CD4-positive, alpha-beta T cell (primary cell): Measurements from ENCODE around the gene OBP2B. TPM values are rescaled to one million over a fixed set of nuclear protein-coding genes. Genes with fewer than 3 reads are reported as not detected.
"Not testable (repeated sequence)": the region's sequence is repeated elsewhere in the genome, so short reads cannot be mapped to it uniquely, and the experiment has no call there.

Experiments used
- ATAC-seq: fragments of 200-7000 bp; cut with Tn5 transposase; one replicate; pipeline ENCODE4 v1.10.0; 2022; ENCODE audit warnings: mild to moderate bottlenecking; ENCODE audit not compliant: poor library complexity
- CTCF ChIA-PET: fragments of 350-600 bp; sonication (Branson Sonifier 250); formaldehyde crosslinking; loops from one replicate; lab custom pipeline; 2021; ENCODE audit warnings: antibody characterized with exemption, inconsistent platforms; lab: Charles Lee
- POLR2A ChIA-PET: fragments of 350-600 bp; sonication (Branson Sonifier 250); formaldehyde crosslinking; loops from one replicate; lab custom pipeline; 2021; ENCODE audit warnings: antibody characterized with exemption, inconsistent platforms; lab: Charles Lee
- DNase-seq, 14 experiments: peaks; one replicate each; pipeline ENCODE4 v3.0.0-alpha.2; 2013 to 2020; ENCODE audit warnings: mixed read lengths in 2 of 14
- H3K27ac ChIP-seq, 2 donors: one replicate each; pipeline versions ENCODE4 v1.5.1 to v1.7.0; 2013; ENCODE audit warnings: low read length in 2 of 2, low read depth in 1 of 2, mild to moderate bottlenecking in 1 of 2
- H3K27me3 ChIP-seq, 2 experiments: 1 replicate in 1 of 2; 2 replicates in 1 of 2; pipeline versions ENCODE4 v1.6.1 to v1.7.0; 2013; ENCODE audit warnings: low read length in 2 of 2, control low read depth in 1 of 2, mild to moderate bottlenecking in 1 of 2, moderate library complexity in 1 of 2; ENCODE audit not compliant: insufficient read depth in 2 of 2, control insufficient read depth in 1 of 2
- H3K36me3 ChIP-seq: one replicate; pipeline ENCODE4 v1.6.1; 2013; ENCODE audit warnings: low read length, control low read depth; ENCODE audit not compliant: insufficient read depth
- H3K4me1 ChIP-seq: one replicate; pipeline ENCODE4 v1.6.1; 2013; ENCODE audit warnings: low read length, control low read depth; ENCODE audit not compliant: insufficient read depth
- H3K4me3 ChIP-seq: one replicate; pipeline ENCODE4 v1.5.1; 2013; ENCODE audit warnings: mild to moderate bottlenecking, low read length, moderate library complexity
- H3K9me3 ChIP-seq, 2 experiments: 1 replicate in 1 of 2; 2 replicates in 1 of 2; pipeline versions ENCODE4 v1.6.1 to v1.7.0; 2013; ENCODE audit warnings: low read length in 2 of 2, mild to moderate bottlenecking in 2 of 2, control low read depth in 1 of 2, moderate library complexity in 1 of 2; ENCODE audit not compliant: control insufficient read depth in 1 of 2, insufficient read depth in 1 of 2
- H3K27ac Mint-ChIP-seq: one replicate; pipeline ENCODE4 v1.8.0; 2020; ENCODE audit warnings: mixed read lengths
- H3K27me3 Mint-ChIP-seq: one replicate; pipeline ENCODE4 v1.8.0; 2021; ENCODE audit warnings: mixed read lengths
- H3K36me3 Mint-ChIP-seq: one replicate; pipeline ENCODE4 v1.8.0; 2021; ENCODE audit warnings: low read depth, mixed read lengths
- H3K4me1 Mint-ChIP-seq: one replicate; pipeline ENCODE4 v1.8.0; 2021; ENCODE audit warnings: low read depth, mixed read lengths
- H3K4me3 Mint-ChIP-seq: one replicate; pipeline ENCODE4 v1.8.0; 2020; ENCODE audit warnings: mild to moderate bottlenecking, mixed read lengths
- H3K9me3 Mint-ChIP-seq: one replicate; pipeline ENCODE4 v1.8.0; 2020; ENCODE audit warnings: mixed read lengths
- CTCF ChIP-seq: fragments of 200-600 bp; IDR thresholded peaks from one replicate; pipeline ENCODE4 v1.8.0; 2022; ENCODE audit warnings: antibody characterized with exemption, mild to moderate bottlenecking
- intact Hi-C, 2 experiments: fragments of 100-400 bp; cut with DNase I in 1 of 2; cut with micrococcal nuclease in 1 of 2; formaldehyde crosslinking; loops; one replicate each; pipeline versions ENCODE4 v1.15.1 to v1.9.0; 2023 to 2025; cut with DNase I, micrococcal nuclease
- polyA plus RNA-seq, 2 donors: library from polyadenylated mRNA; unstranded; fragments of 120-200 nt; gene quantifications; one replicate each; pipeline ENCODE4 v1.2.1, GENCODE V29; 2013
- total RNA-seq, 174 experiments: library from RNA in 2 of 174; stranded (reverse) in 2 of 174; gene quantifications; one replicate each; pipeline ENCODE4 v1.2.3 and lab custom pipeline; 2021 to 2026

Gene OBP2B
- total RNA-seq, result not detected
- not detected for polyA plus RNA-seq (2013, experiment 1 of 2)
- polyA plus RNA-seq (2013, experiment 2 of 2), result not detected
- total RNA-seq (lab: John Stamatoyannopoulos, UW), result 0 to 0.20 (median 0) reads per million in 172 experiments

- H3K4me1 ChIP-seq, CTCF ChIA-PET, H3K4me3 Mint-ChIP-seq, H3K4me1 Mint-ChIP-seq, H3K9me3 Mint-ChIP-seq, intact Hi-C loops, DNase-seq, H3K9me3 ChIP-seq, H3K36me3 Mint-ChIP-seq, ATAC-seq, POLR2A ChIA-PET, H3K36me3 ChIP-seq, H3K27ac Mint-ChIP-seq, H3K4me3 ChIP-seq, H3K27ac ChIP-seq: not testable (repeated sequence)
- peaks cover 38% of the 10 kb centered on the region for H3K27me3 Mint-ChIP-seq
- peaks cover 3 to 13% of the 10 kb centered on the region in 2 experiments for H3K27me3 ChIP-seq
Observed at GRCh38 chr9:133208880-133209300, at the start of gene OBP2B. Gene OBP2B (minus strand): TSS chr9:133209250. CDS start chr9:133209199, 51 bp downstream.

GRCh38 chr9:133258061-133259015 lies 49.3 kb upstream of the OBP2B start:
- Histone ChIP-seq H3K9me3 (peaks cover 0 to 10% of the 10 kb centered on the region in 2 experiments), H3K4me1 (no peaks in the 10 kb centered on the region), H3K27ac (no peak overlapping the region), H3K4me3 (no peak overlapping the region), H3K27me3 (peaks cover 0 to 2% of the 10 kb centered on the region in 2 experiments), H3K36me3 (no peaks in the 10 kb centered on the region)
- DNase-seq, result no peak
- Mint-ChIP-seq H3K4me3 (no peak overlapping the region), H3K27ac (no peak overlapping the region), H3K9me3 (no peaks in the 10 kb centered on the region), H3K4me1 (no peaks in the 10 kb centered on the region), H3K27me3 (peaks cover 6% of the 10 kb centered on the region), H3K36me3 (no peaks in the 10 kb centered on the region)
- ChIA-PET CTCF (no interaction called here), POLR2A (no interaction called here)
- no peak for ATAC-seq
- no peak for TF ChIP-seq CTCF
- intact Hi-C loops, result no loop called here

- H3K27me3 ChIP-seq, result no peaks in the 10 kb centered on the region
- H3K36me3 ChIP-seq, result no peaks in the 10 kb centered on the region
- H3K9me3 Mint-ChIP-seq, result no peaks in the 10 kb centered on the region
- peaks cover 7% of the 10 kb centered on the region for H3K4me1 Mint-ChIP-seq
- intact Hi-C loops, result no loop called here
- no peak overlapping the region for H3K4me3 ChIP-seq
- H3K36me3 Mint-ChIP-seq, result no peaks in the 10 kb centered on the region
- peaks cover 0 to 10% of the 10 kb centered on the region in 2 experiments for H3K9me3 ChIP-seq
- DNase-seq, result no peak
- no peak overlapping the region for H3K4me3 Mint-ChIP-seq
- H3K27ac Mint-ChIP-seq, result no peak overlapping the region
- ChIA-PET CTCF (no interaction called here), POLR2A (no interaction called here)
- peaks cover 6% of the 10 kb centered on the region for H3K27me3 Mint-ChIP-seq
- no peak for TF ChIP-seq CTCF
- peaks cover 4% of the 10 kb centered on the region for H3K4me1 ChIP-seq
- ATAC-seq, result no peak
- no peak overlapping the region for H3K27ac ChIP-seq
Observed at GRCh38 chr9:133257465-133257956, 48.5 kb upstream of the OBP2B start.
